ENCODE measurements around the gene ZBTB49. TPM values are rescaled to one million over a fixed set of nuclear protein-coding genes. Genes with fewer than 3 reads are reported as not detected.

ZBTB49 gene
- total and polyA plus RNA-seq, 2 of the 13 experiments (the other 11 are each of a cell fraction or from before 2014, with no cell fraction given): 3.3 to 4.3 TPM

DNA sequence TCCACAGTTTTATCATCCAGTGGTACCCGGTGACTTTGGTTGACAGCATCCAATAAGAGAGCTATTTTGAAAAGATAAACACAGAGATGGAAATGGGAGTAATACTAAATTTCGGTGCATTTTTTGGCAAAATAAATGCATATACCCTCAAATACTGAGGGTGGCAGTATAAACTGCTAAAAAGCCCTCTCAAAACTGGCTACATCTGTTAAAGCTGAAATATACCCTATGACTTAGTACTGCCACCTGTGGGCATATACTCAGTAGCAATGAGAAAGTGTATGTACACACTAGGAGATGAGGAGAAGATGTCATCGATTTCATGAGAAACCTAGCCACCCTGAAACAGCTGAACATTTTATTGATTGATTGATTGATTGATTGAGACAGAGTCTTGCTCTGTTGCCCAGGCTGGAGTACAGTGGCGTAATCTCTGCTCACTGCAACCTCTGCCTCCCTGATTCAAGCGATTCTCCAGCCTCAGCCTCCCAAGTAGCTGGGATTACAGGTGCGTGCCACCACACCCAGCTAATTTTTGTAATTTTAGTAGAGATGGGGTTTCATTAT is 29.8 kb upstream of the ZBTB49 start:
- DNase-seq (ENCODE audit: low spot score) (peak; percentile 79), FAIRE-seq (no peak), ATAC-seq (peak; percentile 82)
- H3K4me3 ChIP-seq (replicated peaks in 1 of 3; ENCODE audit: insufficient read depth in 1 of 3, low read depth in 2 of 3, low read length in 3 of 3): peak overlapping the region; percentile 38 to 60 (median 56); a peak in 5 of 6 replicates
- H3K27me3 ChIP-seq (ENCODE audit: control insufficient read depth in 1 of 2, insufficient read depth in 2 of 2, low read length in 2 of 2): no peaks in the 10 kb centered on the region
- peak overlapping the region; percentile 94 for H3K27ac ChIP-seq (ENCODE audit: extremely low read length, insufficient read depth, low read length)
- H2AFZ ChIP-seq (ENCODE audit: low read length): no peak overlapping the region
- H3K4me1 ChIP-seq (ENCODE audit: insufficient read depth, low read length): peaks cover 46% of the 10 kb centered on the region
- no peaks in the 10 kb centered on the region for H3K9me3 ChIP-seq (ENCODE audit: low read length)
- H3K9ac ChIP-seq (ENCODE audit: insufficient read depth, low read depth, low read length): peak overlapping the region; percentile 62
- CTCF ChIA-PET (ENCODE audit: low intra/inter-chr PET ratio, low total read pairs): interaction anchor here (1.0 to 1.6 kb wide), 3 partner anchors 9 to 170 kb away, joined by 3 to 5 read pairs (median 5); no protein-coding TSS in a partner anchor
- 48% methylated on average over 6 of the region's 6 CpGs for WGBS (ENCODE audit: low lambda C conversion rate)
- BruUV-seq (replicated peaks): no TSS peak
- H3K4me2 ChIP-seq (ENCODE audit: low read depth, low read length): peak overlapping the region; percentile 84
- H3K79me2 ChIP-seq (ENCODE audit: insufficient read depth, low read length): no peaks in the 10 kb centered on the region
- intact Hi-C loops (cut with micrococcal nuclease; ENCODE audit: unreplicated experiment) (loop anchor here (2.0 kb wide), 1 partner anchor 171 kb away; no protein-coding TSS in a partner anchor), in situ Hi-C loops (cut with HindIII; ENCODE audit: extremely low pct_ligation_motif_present, low pct_unique_long_range_greater_than_20kb) (no loop called here)
- POLR2A ChIA-PET: interaction anchor here (0.9 to 2.5 kb wide), 7 partner anchors 12 to 362 kb away, joined by 3 to 63 read pairs (median 4); partner anchors contain the start of genes LYAR, TMEM128 and ZBTB49
- H3K36me3 ChIP-seq (replicated peaks in 1 of 2; ENCODE audit: control insufficient read depth in 1 of 2, insufficient read depth in 2 of 2, low read length in 2 of 2): no peaks in the 10 kb centered on the region
- no peaks in the 10 kb centered on the region for H4K20me1 ChIP-seq (ENCODE audit: insufficient read depth, low read length)
- TF ChIP-seq ZNF557 (CRISPR knock-in tag; IDR thresholded peaks at IDR 0.05) (no peak), HNRNPH1 (optimal IDR thresholded peaks at IDR 0.05; ENCODE audit: low read depth, low read length) (no peak), RAD51 (IDR thresholded peaks at IDR 0.05; ENCODE audit: borderline replicate concordance) (no peak), FOXA3 (CRISPR knock-in tag; IDR thresholded peaks at IDR 0.05) (peak; percentile 28; the same call in 1 of the 2 replicates), ONECUT2 (CRISPR knock-in tag; IDR thresholded peaks at IDR 0.05) (0 out of 2 replicates have a peak, but pooled peaks have one; percentile 25), ZFP36 (IDR thresholded peaks at IDR 0.05; ENCODE audit: borderline replicate concordance, low read depth, low read length, partially characterized antibody) (no peak), NR2F6 (IDR thresholded peaks at IDR 0.05) (no peak), NR2F6 (CRISPR knock-in tag; IDR thresholded peaks at IDR 0.05) (no peak), ZNF558 (CRISPR knock-in tag; IDR thresholded peaks at IDR 0.05; ENCODE audit: borderline replicate concordance) (no peak), ZNF263 (CRISPR knock-in tag; IDR thresholded peaks at IDR 0.05) (no peak), KAT7 (CRISPR knock-in tag; IDR thresholded peaks at IDR 0.05; ENCODE audit: borderline replicate concordance) (no peak), EP300 (IDR thresholded peaks at IDR 0.05; ENCODE audit: low read depth in 2 of 2, low read length in 2 of 2) (no peak), EP300 (CRISPR knock-in tag; IDR thresholded peaks at IDR 0.05; ENCODE audit: borderline replicate concordance) (no peak), RFXAP (CRISPR knock-in tag; IDR thresholded peaks at IDR 0.05; ENCODE audit: borderline replicate concordance) (no peak), SAP130 (CRISPR knock-in tag; IDR thresholded peaks at IDR 0.05; ENCODE audit: low read depth) (peak; percentile 24; the same call in 1 of the 2 replicates), NCOA1 (CRISPR knock-in tag; IDR thresholded peaks at IDR 0.05) (no peak), ZNF460 (CRISPR knock-in tag; IDR thresholded peaks at IDR 0.05; ENCODE audit: borderline replicate concordance) (peak; percentile 88), MBD4 (IDR thresholded peaks at IDR 0.05; ENCODE audit: borderline replicate concordance, low read length) (no peak), ZNF883 (CRISPR knock-in tag; IDR thresholded peaks at IDR 0.05; ENCODE audit: not compliant biosample characterization) (no peak), ZFYVE20 (CRISPR knock-in tag; IDR thresholded peaks at IDR 0.05; ENCODE audit: borderline replicate concordance, low read depth) (no peak), ZNF33B (CRISPR knock-in tag; IDR thresholded peaks at IDR 0.05) (no peak), FOXM1 (CRISPR knock-in tag; IDR thresholded peaks at IDR 0.05) (no peak)
- TF ChIP-seq, protein P1, sequence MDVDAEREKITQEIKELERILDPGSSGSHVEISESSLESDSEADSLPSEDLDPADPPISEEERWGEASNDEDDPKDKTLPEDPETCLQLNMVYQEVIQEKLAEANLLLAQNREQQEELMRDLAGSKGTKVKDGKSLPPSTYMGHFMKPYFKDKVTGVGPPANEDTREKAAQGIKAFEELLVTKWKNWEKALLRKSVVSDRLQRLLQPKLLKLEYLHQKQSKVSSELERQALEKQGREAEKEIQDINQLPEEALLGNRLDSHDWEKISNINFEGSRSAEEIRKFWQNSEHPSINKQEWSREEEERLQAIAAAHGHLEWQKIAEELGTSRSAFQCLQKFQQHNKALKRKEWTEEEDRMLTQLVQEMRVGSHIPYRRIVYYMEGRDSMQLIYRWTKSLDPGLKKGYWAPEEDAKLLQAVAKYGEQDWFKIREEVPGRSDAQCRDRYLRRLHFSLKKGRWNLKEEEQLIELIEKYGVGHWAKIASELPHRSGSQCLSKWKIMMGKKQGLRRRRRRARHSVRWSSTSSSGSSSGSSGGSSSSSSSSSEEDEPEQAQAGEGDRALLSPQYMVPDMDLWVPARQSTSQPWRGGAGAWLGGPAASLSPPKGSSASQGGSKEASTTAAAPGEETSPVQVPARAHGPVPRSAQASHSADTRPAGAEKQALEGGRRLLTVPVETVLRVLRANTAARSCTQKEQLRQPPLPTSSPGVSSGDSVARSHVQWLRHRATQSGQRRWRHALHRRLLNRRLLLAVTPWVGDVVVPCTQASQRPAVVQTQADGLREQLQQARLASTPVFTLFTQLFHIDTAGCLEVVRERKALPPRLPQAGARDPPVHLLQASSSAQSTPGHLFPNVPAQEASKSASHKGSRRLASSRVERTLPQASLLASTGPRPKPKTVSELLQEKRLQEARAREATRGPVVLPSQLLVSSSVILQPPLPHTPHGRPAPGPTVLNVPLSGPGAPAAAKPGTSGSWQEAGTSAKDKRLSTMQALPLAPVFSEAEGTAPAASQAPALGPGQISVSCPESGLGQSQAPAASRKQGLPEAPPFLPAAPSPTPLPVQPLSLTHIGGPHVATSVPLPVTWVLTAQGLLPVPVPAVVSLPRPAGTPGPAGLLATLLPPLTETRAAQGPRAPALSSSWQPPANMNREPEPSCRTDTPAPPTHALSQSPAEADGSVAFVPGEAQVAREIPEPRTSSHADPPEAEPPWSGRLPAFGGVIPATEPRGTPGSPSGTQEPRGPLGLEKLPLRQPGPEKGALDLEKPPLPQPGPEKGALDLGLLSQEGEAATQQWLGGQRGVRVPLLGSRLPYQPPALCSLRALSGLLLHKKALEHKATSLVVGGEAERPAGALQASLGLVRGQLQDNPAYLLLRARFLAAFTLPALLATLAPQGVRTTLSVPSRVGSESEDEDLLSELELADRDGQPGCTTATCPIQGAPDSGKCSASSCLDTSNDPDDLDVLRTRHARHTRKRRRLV (CRISPR knock-in tag; IDR thresholded peaks at IDR 0.05): no peak
